Measurements from ENCODE around the gene SBNO2. TPM values are rescaled to one million over a fixed set of nuclear protein-coding genes. Genes with fewer than 3 reads are reported as not detected.

Gene SBNO2
- total RNA-seq, 2 experiments from 2014 or later, result 108 to 113 TPM

DNA sequence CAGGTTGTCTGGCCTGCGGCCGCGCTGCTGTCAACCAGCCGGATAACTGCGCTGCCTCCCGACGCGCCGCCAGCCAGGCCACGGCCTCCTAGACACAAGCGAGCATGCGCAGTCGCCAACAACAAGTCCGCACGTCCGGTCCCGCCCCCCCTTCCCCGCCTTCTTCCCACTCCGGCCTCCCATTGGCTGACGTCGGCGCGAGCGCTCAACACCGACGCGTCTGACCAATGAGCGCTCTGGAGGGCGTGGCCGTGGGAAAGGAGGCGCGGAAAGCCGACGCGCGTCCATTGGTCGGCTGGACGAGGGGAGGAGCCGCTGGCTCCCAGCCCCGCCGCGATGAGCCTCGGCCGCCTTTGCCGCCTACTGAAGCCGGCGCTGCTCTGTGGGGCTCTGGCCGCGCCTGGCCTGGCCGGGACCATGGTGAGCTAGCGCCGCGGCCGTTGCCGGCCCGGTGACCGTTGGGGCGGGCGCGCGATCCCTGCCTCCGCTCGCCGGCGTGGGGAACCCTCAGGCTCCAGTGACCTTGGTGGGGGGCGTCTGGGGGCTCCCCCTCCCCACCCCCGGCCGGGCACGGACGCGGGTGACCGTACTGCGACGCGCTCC is 70.3 kb downstream of the SBNO2 start, which contains the start of gene GPX4:
GPX4 (plus strand) TSS at position 287 of the 603 bp plus-strand sequence; CDS start at position 337, 50 bp downstream.
- ATAC-seq (peak; percentile 81), DNase-seq (peak; percentile 100)
- Mint-ChIP-seq H3K9me3 (ENCODE audit: low read depth) (peaks cover 4% of the 10 kb centered on the region), H3K4me3 (peak within 1 kb of the TSS; percentile 71), H3K36me3 (ENCODE audit: low read depth) (peaks cover 9% of the 10 kb centered on the region), H3K4me1 (peaks cover 52% of the 10 kb centered on the region), H3K27me3 (no peaks in the 10 kb centered on the region), H3K27ac (peak within 1 kb of the TSS; percentile 83)
- ChIA-PET CTCF (interaction anchor here (0.8 to 1.8 kb wide), 3 partner anchors 9 to 138 kb away, joined by 3 read pairs; partner anchors contain the start of gene ATP5F1D), POLR2A (no interaction called here)
- intact Hi-C loops (cut with DNase I, micrococcal nuclease), result loop anchor here (1.0 to 5.0 kb wide), 10 partner anchors 22 to 165 kb away; partner anchors contain the start of genes ARHGAP45 (in 2 of the 2), ATP5F1D (in 2 of the 2), RNU6-2 (in 2 of the 2) and TMEM259 (in 2 of the 2)

GRCh38 chr19:1103132-1103707 is 70.8 kb downstream of the SBNO2 start:
- ChIA-PET POLR2A (interaction anchor here (0.6 kb wide), 1 partner anchor 10 kb away, joined by 3 read pairs; no protein-coding TSS in a partner anchor), CTCF (interaction anchor here (0.6 to 1.8 kb wide), 5 partner anchors 9 to 166 kb away, joined by 3 to 4 read pairs (median 3); partner anchors contain the start of gene ATP5F1D)
- no peak for ATAC-seq
- Mint-ChIP-seq H3K9me3 (ENCODE audit: low read depth) (peaks cover 4% of the 10 kb centered on the region), H3K27ac (peak overlapping the region; percentile 83), H3K27me3 (no peaks in the 10 kb centered on the region), H3K4me1 (peaks cover 57% of the 10 kb centered on the region), H3K36me3 (ENCODE audit: low read depth) (peaks cover 7% of the 10 kb centered on the region), H3K4me3 (peak overlapping the region; percentile 61)
- intact Hi-C loops (cut with DNase I, micrococcal nuclease), result loop anchor here (1.0 to 5.0 kb wide), 6 partner anchors 36 to 166 kb away; partner anchors contain the start of genes ATP5F1D (in 2 of the 2), RNU6-2 (in 2 of the 2), TMEM259 (in 2 of the 2) and ARHGAP45 (in 1 of the 2)
- no peak for DNase-seq

GRCh38 chr19:1102407-1103131 is 71.5 kb downstream of the SBNO2 start:
- ATAC-seq (peak; percentile 24), DNase-seq (peak; percentile 85)
- CTCF ChIA-PET, result interaction anchor here (0.6 to 1.8 kb wide), 6 partner anchors 8 to 179 kb away, joined by 3 to 4 read pairs (median 3); partner anchors contain the start of gene ATP5F1D
- Mint-ChIP-seq H3K9me3 (ENCODE audit: low read depth) (peaks cover 4% of the 10 kb centered on the region), H3K4me1 (peaks cover 63% of the 10 kb centered on the region), H3K36me3 (ENCODE audit: low read depth) (peaks cover 7% of the 10 kb centered on the region), H3K27ac (peak overlapping the region; percentile 83), H3K4me3 (peak overlapping the region; percentile 61), H3K27me3 (no peaks in the 10 kb centered on the region)
- POLR2A ChIA-PET, result interaction anchor here (0.6 kb wide), 2 partner anchors 10 to 30 kb away, joined by 3 to 12 read pairs; no protein-coding TSS in a partner anchor
- intact Hi-C loops (cut with DNase I, micrococcal nuclease), result loop anchor here (1.0 to 5.0 kb wide), 7 partner anchors 35 to 182 kb away; partner anchors contain the start of genes ATP5F1D (in 2 of the 2), RNU6-2 (in 2 of the 2), TMEM259 (in 2 of the 2) and ARHGAP45 (in 1 of the 2)

DNA sequence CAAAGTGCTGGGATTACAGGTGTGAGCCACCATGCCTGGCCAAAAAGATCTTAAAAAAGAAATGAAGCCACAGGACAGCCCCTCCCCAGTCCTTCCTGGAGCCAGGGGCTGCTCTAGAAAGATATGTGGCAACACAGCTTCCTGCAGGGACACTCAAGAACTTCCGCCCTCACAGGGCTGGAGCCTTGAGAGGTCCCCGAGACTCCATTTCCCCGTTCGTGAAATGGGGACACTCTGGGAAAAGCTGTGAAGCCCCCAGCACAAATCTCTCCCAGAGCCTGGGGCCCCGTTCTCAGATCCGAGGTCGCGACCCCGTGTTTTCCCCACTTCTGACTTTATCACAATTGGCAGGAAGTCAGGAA is 72.8 kb downstream of the SBNO2 start:
- Mint-ChIP-seq H3K4me1 (peaks cover 62% of the 10 kb centered on the region), H3K27me3 (no peaks in the 10 kb centered on the region), H3K4me3 (peak overlapping the region; percentile 32), H3K36me3 (ENCODE audit: low read depth) (peaks cover 4% of the 10 kb centered on the region), H3K9me3 (ENCODE audit: low read depth) (peaks cover 4% of the 10 kb centered on the region), H3K27ac (peak overlapping the region; percentile 83)
- ChIA-PET POLR2A (interaction anchor here (0.5 kb wide), 1 partner anchor 989 kb away, joined by 3 read pairs; no protein-coding TSS in a partner anchor), CTCF (interaction anchor here (0.6 to 1.4 kb wide), 4 partner anchors 12 to 178 kb away, joined by 3 to 4 read pairs (median 3); no protein-coding TSS in a partner anchor)
- DNase-seq, result no peak
- intact Hi-C loops (cut with DNase I, micrococcal nuclease), result loop anchor here in 1 of 2 experiments (5.0 kb wide), 1 partner anchor 34 kb away; the partner anchor contains the start of gene ARHGAP45
- no peak for ATAC-seq

- Mint-ChIP-seq H3K4me1 (peaks cover 67% of the 10 kb centered on the region), H3K27me3 (no peaks in the 10 kb centered on the region), H3K27ac (peak overlapping the region; percentile 61), H3K4me3 (no peak overlapping the region), H3K36me3 (ENCODE audit: low read depth) (peaks cover 13% of the 10 kb centered on the region), H3K9me3 (ENCODE audit: low read depth) (peaks cover 4% of the 10 kb centered on the region)
- DNase-seq, result no peak
- ChIA-PET POLR2A (no interaction called here), CTCF (interaction anchor here (0.6 to 1.4 kb wide), 2 partner anchors 33 to 127 kb away, joined by 3 to 4 read pairs; no protein-coding TSS in a partner anchor)
- ATAC-seq, result no peak
- intact Hi-C loops (cut with DNase I, micrococcal nuclease), result loop anchor here (1.0 to 5.0 kb wide), 4 partner anchors 21 to 107 kb away; partner anchors contain the start of gene STK11 (in 1 of the 2)
Observed at GRCh38 chr19:1098177-1099051, 75.7 kb downstream of the SBNO2 start.

GRCh38 chr19:1097810-1098176 is 76.3 kb downstream of the SBNO2 start:
- H3K27me3 Mint-ChIP-seq, result no peaks in the 10 kb centered on the region
- peaks cover 4% of the 10 kb centered on the region for H3K9me3 Mint-ChIP-seq (ENCODE audit: low read depth)
- intact Hi-C loops (cut with DNase I, micrococcal nuclease), result loop anchor here in 1 of 2 experiments (5.0 kb wide), 1 partner anchor 35 kb away; no protein-coding TSS in a partner anchor
- peak overlapping the region; percentile 18 for H3K27ac Mint-ChIP-seq
- no peak overlapping the region for H3K4me3 Mint-ChIP-seq
- H3K36me3 Mint-ChIP-seq (ENCODE audit: low read depth), result peaks cover 19% of the 10 kb centered on the region
- CTCF ChIA-PET, result interaction anchor here (0.6 to 1.4 kb wide), 2 partner anchors 33 to 127 kb away, joined by 3 to 4 read pairs; no protein-coding TSS in a partner anchor
- no peak for ATAC-seq
- POLR2A ChIA-PET, result no interaction called here
- DNase-seq, result no peak
- H3K4me1 Mint-ChIP-seq, result peaks cover 64% of the 10 kb centered on the region

DNA sequence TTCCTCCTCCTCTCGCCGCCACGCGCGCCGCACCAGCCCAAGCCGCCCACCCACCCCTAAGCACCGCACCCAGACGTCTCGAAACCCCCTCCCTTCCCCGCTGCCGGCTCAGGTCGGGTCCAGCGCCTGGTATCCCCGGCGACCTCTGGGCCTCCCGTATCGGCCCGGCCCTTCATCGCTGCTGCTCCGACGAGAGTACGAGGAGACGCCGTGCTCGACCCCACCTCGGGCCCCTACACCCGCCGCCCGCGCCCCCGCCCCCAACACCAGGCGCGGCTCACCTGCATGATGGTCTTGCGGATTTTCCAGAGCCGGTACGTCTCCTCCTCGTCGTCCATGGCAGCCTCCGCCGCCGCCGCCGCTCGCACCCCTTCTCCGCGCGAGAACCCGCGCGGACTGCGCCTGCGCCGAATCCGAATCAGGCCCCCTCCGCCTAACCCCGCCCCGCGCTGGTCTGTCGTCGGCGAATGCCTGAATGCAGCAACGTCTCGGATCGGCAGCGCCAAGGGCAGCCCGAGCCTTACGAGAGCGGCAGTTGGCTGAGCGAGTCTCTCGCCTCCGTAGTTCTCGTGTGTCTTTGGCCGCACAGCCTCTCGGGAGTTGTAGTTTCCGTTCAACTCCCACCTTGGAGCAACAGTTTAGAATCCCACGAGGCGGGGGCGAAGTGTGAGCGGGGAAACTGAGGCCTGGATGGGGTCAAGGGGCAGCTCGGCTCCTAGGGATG is 78.9 kb downstream of the SBNO2 start, which contains the start of gene POLR2E:
POLR2E (minus strand) TSS at position 398 of the 724 bp plus-strand sequence; CDS start at position 338, 60 bp downstream.
- ChIA-PET POLR2A (interaction anchor here (0.7 kb wide), 1 partner anchor 9 kb away, joined by 3 read pairs; no protein-coding TSS in a partner anchor), CTCF (interaction anchor here (0.7 to 2.1 kb wide), 4 partner anchors 8 to 150 kb away, joined by 3 to 7 read pairs (median 3); partner anchors contain the start of gene ARHGAP45)
- peak; percentile 99 for DNase-seq
- H3K4me1 Mint-ChIP-seq, result peaks cover 49% of the 10 kb centered on the region
- H3K27me3 Mint-ChIP-seq, result no peaks in the 10 kb centered on the region
- H3K9me3 Mint-ChIP-seq (ENCODE audit: low read depth), result peaks cover 4% of the 10 kb centered on the region
- ATAC-seq, result peak; percentile 89
- H3K27ac Mint-ChIP-seq, result peak within 1 kb of the TSS; percentile 93
- peaks cover 25% of the 10 kb centered on the region for H3K36me3 Mint-ChIP-seq (ENCODE audit: low read depth)
- peak within 1 kb of the TSS; percentile 88 for H3K4me3 Mint-ChIP-seq
- intact Hi-C loops (cut with DNase I, micrococcal nuclease), result loop anchor here (1.0 to 5.0 kb wide), 10 partner anchors 13 to 299 kb away; partner anchors contain the start of genes ABCA7 (in 1 of the 2), ARHGAP45 (in 1 of the 2), RNU6-2 (in 1 of the 2) and STK11 (in 1 of the 2)

DNA sequence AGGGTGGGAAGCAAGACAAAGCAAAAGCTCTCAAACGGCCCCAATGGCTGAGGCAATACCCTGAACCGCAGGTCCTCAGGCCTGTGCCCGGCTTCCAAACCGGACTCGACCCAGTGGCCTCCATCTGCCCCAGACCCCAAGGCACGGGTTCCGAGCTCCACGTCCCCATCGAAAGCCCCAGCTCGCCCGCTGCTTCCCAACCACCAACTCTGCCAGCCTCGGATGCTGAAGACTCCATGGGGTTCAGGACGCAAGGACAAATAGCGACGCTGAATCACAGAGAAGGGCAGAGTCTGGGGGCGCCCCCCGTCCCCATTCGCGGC is 79.5 kb downstream of the SBNO2 start:
- no peak for DNase-seq
- Mint-ChIP-seq H3K4me3 (peak overlapping the region; percentile 88), H3K4me1 (peaks cover 44% of the 10 kb centered on the region), H3K27ac (peak overlapping the region; percentile 80), H3K27me3 (no peaks in the 10 kb centered on the region), H3K36me3 (ENCODE audit: low read depth) (peaks cover 25% of the 10 kb centered on the region), H3K9me3 (ENCODE audit: low read depth) (peaks cover under 1% of the 10 kb centered on the region)
- intact Hi-C loops (cut with DNase I, micrococcal nuclease), result loop anchor here (2.0 kb wide), 2 partner anchors 18 to 172 kb away; no protein-coding TSS in a partner anchor
- ATAC-seq, result peak; percentile 3
- ChIA-PET CTCF (interaction anchor here (0.7 to 2.1 kb wide), 5 partner anchors 8 to 150 kb away, joined by 3 to 7 read pairs (median 3); partner anchors contain the start of gene ARHGAP45), POLR2A (interaction anchor here (0.7 kb wide), 1 partner anchor 9 kb away, joined by 3 read pairs; no protein-coding TSS in a partner anchor)
